Retina (tissue), 1 donor: ENCODE data around the gene CCDC194.
"Not testable (repeated sequence)": the region's sequence is repeated elsewhere in the genome, so short reads cannot be mapped to it uniquely, and the experiment has no call there.

Experiments
- DNase-seq: peaks from one replicate; pipeline ENCODE4 v3.0.0-alpha.2; 2016

Gene CCDC194

GRCh38 chr19:17365361-17365760, 28.6 kb downstream of the CCDC194 start:
- DNase-seq: no peak

GRCh38 chr19:17363852-17364605, 30.0 kb downstream of the CCDC194 start:
- not testable (repeated sequence) for DNase-seq

DNA sequence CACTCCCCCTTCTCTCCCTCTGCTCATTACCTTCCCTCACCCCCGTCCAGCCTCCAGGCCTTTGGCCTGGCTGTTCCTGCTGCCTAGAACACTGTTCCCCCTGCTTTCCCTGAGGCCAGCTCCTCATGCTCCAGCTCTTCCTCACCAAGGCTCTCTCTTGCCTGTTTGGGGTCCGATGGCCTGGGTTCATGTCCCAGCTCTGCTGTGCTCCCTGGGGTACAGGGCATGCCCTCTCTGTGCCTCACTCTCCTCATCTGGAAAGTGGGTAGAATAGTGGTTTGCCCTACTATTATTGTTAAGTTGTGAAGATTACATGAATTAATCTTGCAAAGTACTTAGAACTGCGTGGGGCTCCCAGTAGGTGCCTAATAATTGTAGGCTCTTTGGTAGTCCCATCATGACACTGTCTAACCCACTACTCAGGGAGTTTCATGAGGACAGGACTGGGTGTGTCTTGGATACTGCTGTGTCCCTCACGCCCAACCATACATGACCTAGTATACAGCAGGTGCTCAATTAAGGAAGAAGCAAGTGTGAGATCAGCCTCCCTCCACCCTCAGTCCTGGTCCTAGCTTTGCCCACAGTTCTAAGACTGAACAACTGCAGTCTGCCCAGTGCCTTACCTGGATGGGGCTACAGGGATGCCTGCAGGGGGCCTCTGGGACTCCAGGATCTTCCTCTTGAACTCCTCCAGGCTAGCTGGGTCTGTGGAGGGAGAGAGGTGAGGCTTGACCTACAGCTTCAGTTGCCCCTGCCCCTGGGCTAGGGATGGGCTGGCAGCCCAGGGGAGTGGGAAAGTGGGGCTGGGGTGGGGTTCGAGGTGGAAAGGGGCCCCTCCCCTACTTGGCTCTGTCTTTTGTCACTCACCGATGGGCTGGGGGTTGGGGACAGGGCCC, 33.8 kb downstream of the CCDC194 start:
- no peak for DNase-seq

DNA sequence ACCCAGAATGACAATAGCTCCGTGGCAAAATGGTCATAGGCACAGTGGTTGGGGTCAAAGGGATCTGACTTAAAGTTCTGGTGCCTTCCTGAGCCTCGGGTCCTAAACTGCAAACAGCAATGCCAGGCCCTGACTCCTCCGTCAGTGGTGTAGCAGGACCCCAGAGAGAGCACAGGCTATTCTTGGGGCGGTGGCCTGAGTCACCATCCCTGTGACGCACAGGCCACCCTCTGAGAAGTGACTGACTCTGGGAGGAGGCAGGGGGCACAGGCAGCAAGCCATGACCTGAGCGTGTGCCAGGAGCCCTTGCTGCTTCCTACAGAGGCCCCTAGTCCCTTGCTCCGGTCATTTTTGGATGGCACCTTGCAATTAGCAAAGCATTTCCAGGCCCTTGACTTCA, 35.6 kb downstream of the CCDC194 start:
- DNase-seq: no peak

GRCh38 chr19:17357724-17358123, 36.3 kb downstream of the CCDC194 start:
- no peak for DNase-seq

GRCh38 chr19:17357078-17357666, 36.8 kb downstream of the CCDC194 start:
- no peak for DNase-seq

- no peak for DNase-seq
These were observed 40.6 kb downstream of the CCDC194 start for GRCh38 chr19:17353386-17353785.

GRCh38 chr19:17352608-17353280, 41.3 kb downstream of the CCDC194 start:
- DNase-seq: no peak

GRCh38 chr19:17351815-17352435, 42.1 kb downstream of the CCDC194 start:
- DNase-seq: no peak

DNA sequence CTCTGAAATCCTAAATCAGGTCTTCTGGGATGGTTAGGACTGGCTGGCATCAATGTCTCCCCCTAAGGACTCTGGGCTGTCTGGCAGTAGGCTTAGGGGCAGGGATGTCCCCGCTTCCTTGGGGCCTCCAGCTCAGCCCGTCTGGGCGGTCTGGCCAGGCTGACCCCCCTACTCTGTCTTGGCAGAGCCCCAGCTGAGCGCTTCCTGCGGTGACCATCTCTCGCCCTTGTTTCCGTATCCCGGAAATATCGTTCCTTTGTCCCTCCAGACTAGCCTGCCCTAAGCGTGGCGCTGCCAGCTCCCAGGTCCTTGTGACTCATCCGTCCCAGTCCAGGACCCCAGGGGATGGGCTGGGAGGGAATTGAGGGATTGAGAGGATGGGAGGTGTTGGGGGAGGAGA, 45.3 kb downstream of the CCDC194 start:
- peak; percentile 57 for DNase-seq

DNA sequence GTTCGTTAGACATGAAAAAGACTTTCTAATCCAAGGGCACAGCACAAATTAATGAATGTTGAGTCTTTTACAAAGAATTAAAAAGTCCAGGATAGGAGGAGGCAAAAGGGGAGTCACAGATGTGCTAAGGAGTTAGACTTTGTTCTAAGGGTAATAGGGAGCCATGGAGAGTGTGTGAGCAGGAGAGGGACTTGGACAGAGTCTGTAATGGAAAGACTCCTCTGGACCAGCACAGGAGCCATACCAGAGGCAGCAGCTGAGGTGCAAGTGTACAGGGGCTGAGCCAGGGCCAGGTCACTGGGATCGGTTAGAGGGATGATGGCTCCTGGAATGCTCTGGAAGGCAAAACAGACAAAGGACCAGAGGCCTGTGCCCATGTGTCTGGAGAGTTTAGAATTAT, 46.1 kb downstream of the CCDC194 start:
- no peak for DNase-seq

DNA sequence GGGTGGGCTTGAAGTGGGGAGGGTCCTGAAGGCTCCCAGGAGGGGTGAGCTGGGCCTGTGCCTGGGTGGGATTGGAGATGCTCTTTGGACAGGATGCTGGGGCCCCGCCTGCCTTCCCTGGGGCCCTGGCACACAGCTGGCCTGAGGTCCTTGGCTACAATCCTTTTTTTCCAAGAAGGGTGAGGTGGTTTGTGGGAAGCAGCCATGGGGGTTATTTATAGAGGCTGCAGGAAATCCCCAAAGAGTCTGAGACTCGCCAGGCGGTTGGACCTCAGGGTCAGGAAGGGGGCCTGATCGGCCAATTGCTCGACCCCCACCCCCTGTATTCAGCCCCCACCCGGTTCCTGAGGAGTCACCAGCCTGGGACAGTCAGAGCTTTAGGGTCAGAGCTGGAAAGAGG, 46.6 kb downstream of the CCDC194 start:
- no peak for DNase-seq

- peak; percentile 88 for DNase-seq
These were observed 47.8 kb downstream of the CCDC194 start for GRCh38 chr19:17346109-17346671.

- no peak for DNase-seq
These were observed 52.2 kb downstream of the CCDC194 start for GRCh38 chr19:17341845-17342244.

DNA sequence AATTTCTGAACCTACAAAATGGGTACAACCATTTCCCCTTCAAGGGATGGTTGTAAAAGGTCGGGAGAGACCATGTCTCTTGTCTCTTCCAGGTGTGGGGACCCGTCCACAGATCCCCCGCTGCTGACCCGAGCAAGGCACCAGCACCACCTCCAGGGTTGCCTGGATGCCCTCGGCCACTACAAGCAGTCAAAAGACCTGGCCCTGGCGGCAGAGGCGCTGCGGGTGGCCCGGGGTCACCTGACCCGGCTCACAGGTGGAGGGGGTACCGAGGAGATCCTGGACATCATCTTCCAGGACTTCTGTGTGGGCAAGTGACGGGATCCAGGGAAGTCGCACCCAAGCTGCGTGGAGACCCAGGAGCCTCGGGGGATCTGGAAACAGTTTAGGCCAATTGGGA, 52.6 kb downstream of the CCDC194 start:
- no peak for DNase-seq

DNA sequence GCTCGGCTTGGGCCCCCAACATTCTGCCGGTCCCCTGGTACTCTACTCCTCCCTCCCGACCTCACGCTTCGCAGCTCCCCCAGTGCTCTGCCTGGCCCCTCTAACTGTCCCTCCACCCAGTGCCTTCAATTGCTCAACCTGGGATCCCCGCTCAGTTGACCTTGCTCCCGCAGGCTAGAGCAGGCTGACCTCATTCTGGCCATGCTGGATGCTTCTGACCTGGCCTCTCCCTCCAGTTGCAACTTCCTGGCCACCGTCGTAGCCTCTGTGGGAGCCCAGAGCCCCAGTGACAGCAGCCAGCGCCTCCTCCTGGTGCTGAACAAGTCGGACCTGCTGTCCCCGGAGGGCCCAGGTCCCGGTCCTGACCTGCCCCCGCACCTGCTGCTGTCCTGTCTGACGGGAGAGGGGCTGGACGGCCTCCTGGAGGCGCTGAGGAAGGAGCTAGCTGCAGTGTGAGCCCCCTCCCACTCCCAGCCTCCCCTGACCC, 53.1 kb downstream of the CCDC194 start:
- no peak for DNase-seq
